ENCODE results near the gene RND3. TPM values are rescaled to one million over a fixed set of nuclear protein-coding genes. Genes with fewer than 3 reads are reported as not detected.

Gene RND3
- total RNA-seq, 2 experiments from 2014 or later, result not detected

GRCh38 chr2:150491943-150492342, 4.5 kb upstream of the RND3 start:
- no peaks in the 10 kb centered on the region for H3K36me3 ChIP-seq (ENCODE audit: insufficient read depth, low read length)
- no peaks in the 10 kb centered on the region for H3K4me1 ChIP-seq (ENCODE audit: insufficient read depth, low read length, poor library complexity, severe bottlenecking)
- ChIA-PET POLR2A (no interaction called here), CTCF (ENCODE audit: unreplicated experiment) (no interaction called here)
- H3K9me2 ChIP-seq (ENCODE audit: insufficient read depth, low read length), result no peaks in the 10 kb centered on the region
- H2AFZ ChIP-seq (ENCODE audit: low read length), result no peak overlapping the region
- intact Hi-C loops (cut with micrococcal nuclease; ENCODE audit: unreplicated experiment), result no loop called here
- H4K20me1 ChIP-seq (ENCODE audit: insufficient read depth, low read length), result no peaks in the 10 kb centered on the region
- no peak overlapping the region for H3K4me3 ChIP-seq (ENCODE audit: low read depth, low read length, poor library complexity, severe bottlenecking)
- no peak overlapping the region for H3K27ac ChIP-seq (ENCODE audit: low read depth, low read length, poor library complexity, severe bottlenecking)
- no peaks in the 10 kb centered on the region for H3K9me3 ChIP-seq (ENCODE audit: low read length)
- TF ChIP-seq CTCF (conservative IDR thresholded peaks at IDR 0.05; ENCODE audit: low read length), result no peak
- no peak for TF ChIP-seq EZH2phosphoT487 (IDR thresholded peaks at IDR 0.05; ENCODE audit: borderline replicate concordance, low read depth, low read length)
- H3K4me2 ChIP-seq (ENCODE audit: low read length), result no peak overlapping the region
- no peak for DNase-seq (ENCODE audit: low spot score)
- no peaks in the 10 kb centered on the region for H3K79me2 ChIP-seq (ENCODE audit: insufficient read depth, low read depth, low read length)
- no TSS peak for BruUV-seq (replicated peaks)

DNA sequence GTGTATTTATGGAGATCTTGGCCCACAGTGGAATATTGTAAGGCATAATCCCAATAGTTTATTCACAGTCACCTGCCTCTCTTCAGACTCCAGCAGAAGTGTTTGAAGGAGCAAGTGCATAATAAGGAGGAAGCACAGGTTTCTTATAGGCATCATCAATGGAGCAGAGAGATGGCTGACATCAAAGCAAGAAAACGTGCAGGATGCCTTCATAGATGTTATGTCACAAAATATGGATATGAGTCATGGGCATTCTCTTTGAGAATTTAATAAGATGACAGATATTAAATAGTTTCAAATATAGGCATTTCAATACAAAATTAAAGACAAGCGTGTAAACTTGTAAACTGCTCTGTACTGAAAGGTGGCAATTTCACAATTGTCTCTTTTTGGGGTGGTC, 4.0 kb upstream of the RND3 start:
- intact Hi-C loops (cut with micrococcal nuclease; ENCODE audit: unreplicated experiment), result no loop called here
- no peak overlapping the region for H2AFZ ChIP-seq (ENCODE audit: low read length)
- no TSS peak for BruUV-seq (replicated peaks)
- no peaks in the 10 kb centered on the region for H3K36me3 ChIP-seq (ENCODE audit: insufficient read depth, low read length)
- ChIA-PET POLR2A (no interaction called here), CTCF (ENCODE audit: unreplicated experiment) (no interaction called here)
- no peaks in the 10 kb centered on the region for H3K4me1 ChIP-seq (ENCODE audit: insufficient read depth, low read length, poor library complexity, severe bottlenecking)
- H3K9me3 ChIP-seq (ENCODE audit: low read length), result no peaks in the 10 kb centered on the region
- DNase-seq (ENCODE audit: low spot score), result no peak
- TF ChIP-seq CTCF (conservative IDR thresholded peaks at IDR 0.05; ENCODE audit: low read length) (no peak), EZH2phosphoT487 (IDR thresholded peaks at IDR 0.05; ENCODE audit: borderline replicate concordance, low read depth, low read length) (no peak)
- no peak overlapping the region for H3K4me2 ChIP-seq (ENCODE audit: low read length)
- H3K79me2 ChIP-seq (ENCODE audit: insufficient read depth, low read depth, low read length), result no peaks in the 10 kb centered on the region
- no peaks in the 10 kb centered on the region for H3K9me2 ChIP-seq (ENCODE audit: insufficient read depth, low read length)
- H4K20me1 ChIP-seq (ENCODE audit: insufficient read depth, low read length), result no peaks in the 10 kb centered on the region
- H3K27ac ChIP-seq (ENCODE audit: low read depth, low read length, poor library complexity, severe bottlenecking), result no peak overlapping the region
- H3K4me3 ChIP-seq (ENCODE audit: low read depth, low read length, poor library complexity, severe bottlenecking), result no peak overlapping the region

GRCh38 chr2:150490466-150490865, 3.0 kb upstream of the RND3 start:
- intact Hi-C loops (cut with micrococcal nuclease; ENCODE audit: unreplicated experiment), result no loop called here
- CTCF ChIA-PET (ENCODE audit: unreplicated experiment), result no interaction called here
- no peaks in the 10 kb centered on the region for H3K4me1 ChIP-seq (ENCODE audit: insufficient read depth, low read length, poor library complexity, severe bottlenecking)
- H3K4me3 ChIP-seq (ENCODE audit: low read depth, low read length, poor library complexity, severe bottlenecking), result no peak overlapping the region
- no peaks in the 10 kb centered on the region for H3K9me2 ChIP-seq (ENCODE audit: insufficient read depth, low read length)
- H3K36me3 ChIP-seq (ENCODE audit: insufficient read depth, low read length), result no peaks in the 10 kb centered on the region
- no peaks in the 10 kb centered on the region for H4K20me1 ChIP-seq (ENCODE audit: insufficient read depth, low read length)
- POLR2A ChIA-PET, result no interaction called here
- H3K4me2 ChIP-seq (ENCODE audit: low read length), result no peak overlapping the region
- BruUV-seq (replicated peaks), result no TSS peak
- H3K79me2 ChIP-seq (ENCODE audit: insufficient read depth, low read depth, low read length), result no peaks in the 10 kb centered on the region
- H2AFZ ChIP-seq (ENCODE audit: low read length), result no peak overlapping the region
- no peak for DNase-seq (ENCODE audit: low spot score)
- no peaks in the 10 kb centered on the region for H3K9me3 ChIP-seq (ENCODE audit: low read length)
- TF ChIP-seq CTCF (conservative IDR thresholded peaks at IDR 0.05; ENCODE audit: low read length), result no peak
- TF ChIP-seq EZH2phosphoT487 (IDR thresholded peaks at IDR 0.05; ENCODE audit: borderline replicate concordance, low read depth, low read length), result no peak
- no peak overlapping the region for H3K27ac ChIP-seq (ENCODE audit: low read depth, low read length, poor library complexity, severe bottlenecking)
